ENCODE results near the gene SOSTDC1.
A peak's percentile ranks its signal among the peaks of the same experiment; 100 is the strongest.

The SOSTDC1 gene

GRCh38 chr7:16417906-16418305 lies 47.6 kb downstream of the SOSTDC1 start:
- DNase-seq: no peak

DNA sequence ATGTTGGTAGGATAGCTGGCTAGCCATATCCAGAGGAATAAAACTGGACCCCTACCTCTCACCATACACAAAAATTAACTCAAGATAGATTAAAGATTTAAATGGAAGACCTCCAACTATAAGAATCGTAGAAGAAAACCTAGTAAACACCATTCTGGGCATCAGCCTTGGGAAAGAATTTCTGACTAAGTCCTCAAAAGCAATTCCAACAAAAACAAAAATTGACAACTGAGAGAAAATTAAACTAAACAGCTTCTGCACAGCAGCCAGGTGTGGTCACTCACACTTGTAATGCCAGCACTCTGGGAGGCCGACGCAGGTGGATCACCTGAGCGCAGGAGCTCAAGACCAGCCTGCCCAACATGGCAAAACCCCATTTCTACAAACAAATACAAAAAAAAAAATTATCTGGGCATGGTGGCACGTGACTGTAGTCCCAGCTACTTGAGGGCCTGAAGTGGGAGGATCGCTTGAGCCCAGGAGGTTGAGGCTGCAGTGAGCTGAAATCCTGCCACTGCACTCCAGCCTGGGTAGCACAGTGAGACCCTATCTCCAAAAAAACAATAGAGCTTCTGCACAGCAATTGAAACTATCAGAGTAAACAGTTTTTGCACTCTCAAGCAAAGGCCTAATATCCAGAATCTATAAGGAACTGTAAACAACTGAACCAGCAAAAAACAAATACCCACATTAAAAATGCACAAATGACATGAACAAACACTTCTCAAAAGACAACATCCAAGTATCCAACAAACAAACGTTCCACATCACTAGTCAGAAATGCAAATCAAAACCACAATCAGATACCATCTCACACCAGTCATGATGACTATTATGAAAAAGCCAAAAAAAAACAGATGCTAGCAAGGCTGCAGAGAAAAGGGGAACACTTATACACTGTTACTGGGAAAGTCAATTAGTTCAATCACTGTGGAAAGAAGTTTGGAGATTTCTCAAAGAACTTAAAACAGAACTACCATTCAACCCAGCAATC lies 49.0 kb downstream of the SOSTDC1 start:
- peak; percentile 80 to 88 for DNase-seq

GRCh38 chr7:16412274-16413254 lies 53.0 kb downstream of the SOSTDC1 start:
- peak in 1 of 2 experiments; percentile 12 for DNase-seq

All from NCI-H526 (cell line).